IPS-11a (cell line): Measurements from ENCODE around the gene BANF2.

Experiments
- H3K4me3 ChIP-seq: one replicate; pipeline ENCODE4 v1.5.1; 2013; ENCODE audit warnings: low read depth, low read length, control low read depth

BANF2 gene

GRCh38 chr20:17732907-17733521 is 33.2 kb downstream of the BANF2 start:
- no peak overlapping the region for H3K4me3 ChIP-seq

GRCh38 chr20:17733767-17734304 is 34.1 kb downstream of the BANF2 start:
- no peak overlapping the region for H3K4me3 ChIP-seq

- H3K4me3 ChIP-seq: no peak overlapping the region
These were observed 34.6 kb downstream of the BANF2 start for GRCh38 chr20:17734374-17734773.

- H3K4me3 ChIP-seq: no peak overlapping the region
These were observed 35.5 kb downstream of the BANF2 start for GRCh38 chr20:17735206-17735804.

- H3K4me3 ChIP-seq: no peak overlapping the region
These were observed 36.3 kb downstream of the BANF2 start for GRCh38 chr20:17735959-17736621.

GRCh38 chr20:17738154-17738553 is 38.4 kb downstream of the BANF2 start:
- no peak overlapping the region for H3K4me3 ChIP-seq

GRCh38 chr20:17741220-17741619 is 41.5 kb downstream of the BANF2 start:
- no peak overlapping the region for H3K4me3 ChIP-seq

- no peak overlapping the region for H3K4me3 ChIP-seq
These were observed 43.0 kb downstream of the BANF2 start for GRCh38 chr20:17742731-17743130.

GRCh38 chr20:17743677-17744076 is 43.9 kb downstream of the BANF2 start:
- no peak overlapping the region for H3K4me3 ChIP-seq

- H3K4me3 ChIP-seq: no peak overlapping the region
These were observed 47.7 kb downstream of the BANF2 start for GRCh38 chr20:17747431-17747846.

- H3K4me3 ChIP-seq: no peak overlapping the region
These were observed 48.5 kb downstream of the BANF2 start for GRCh38 chr20:17748279-17748678.

GRCh38 chr20:17749626-17749977 is 49.8 kb downstream of the BANF2 start:
- H3K4me3 ChIP-seq: no peak overlapping the region

- no peak overlapping the region for H3K4me3 ChIP-seq
These were observed 50.4 kb downstream of the BANF2 start for GRCh38 chr20:17749978-17750721.

GRCh38 chr20:17750722-17751045 is 50.9 kb downstream of the BANF2 start:
- no peak overlapping the region for H3K4me3 ChIP-seq

GRCh38 chr20:17751640-17752039 is 51.9 kb downstream of the BANF2 start:
- no peak overlapping the region for H3K4me3 ChIP-seq

GRCh38 chr20:17752459-17752858 is 52.7 kb downstream of the BANF2 start:
- no peak overlapping the region for H3K4me3 ChIP-seq

- no peak overlapping the region for H3K4me3 ChIP-seq
These were observed 53.8 kb downstream of the BANF2 start for GRCh38 chr20:17753516-17753915.

- no peak overlapping the region for H3K4me3 ChIP-seq
These were observed 56.8 kb downstream of the BANF2 start for GRCh38 chr20:17756529-17756928.

GRCh38 chr20:17757496-17757895 is 57.7 kb downstream of the BANF2 start:
- H3K4me3 ChIP-seq: no peak overlapping the region

- no peak overlapping the region for H3K4me3 ChIP-seq
These were observed 58.2 kb downstream of the BANF2 start for GRCh38 chr20:17758010-17758409.

- no peak overlapping the region for H3K4me3 ChIP-seq
These were observed 58.7 kb downstream of the BANF2 start for GRCh38 chr20:17758512-17758911.

- no peak overlapping the region for H3K4me3 ChIP-seq
These were observed 59.7 kb downstream of the BANF2 start for GRCh38 chr20:17759449-17759848.
